ENCODE results near the gene ADAP2. TPM values are rescaled to one million over a fixed set of nuclear protein-coding genes. Genes with fewer than 3 reads are reported as not detected.
"Not testable (repeated sequence)": the region's sequence is repeated elsewhere in the genome, so short reads cannot be mapped to it uniquely, and the experiment has no call there.

ADAP2 gene
- total and polyA plus RNA-seq, 9 donors, result 4.7 to 17.6 (median 6.0) TPM

DNA sequence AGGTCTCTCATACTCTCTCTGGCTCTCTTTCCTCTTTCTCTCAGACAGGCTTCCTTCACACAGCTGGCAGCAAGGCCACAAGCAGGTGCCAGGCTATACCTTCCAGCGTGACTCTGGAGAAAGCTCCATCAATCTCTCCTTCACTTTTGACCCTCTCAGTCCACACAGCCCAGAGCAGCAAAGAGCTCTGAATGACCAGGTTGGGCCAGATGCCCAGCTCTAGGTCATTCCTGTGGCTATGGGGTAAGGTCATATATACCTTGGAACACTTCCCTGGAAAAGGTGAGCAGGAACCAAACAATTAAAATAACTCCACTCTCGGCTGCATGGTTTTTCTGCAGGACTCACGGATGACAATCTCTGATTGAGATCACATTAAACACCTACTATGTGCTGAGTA is 8.8 kb downstream of the ADAP2 start:
- 77 to 81% (median 77%) methylated on average over 3 of the region's 3 CpGs for WGBS, 3 donors
- Histone ChIP-seq H3K27ac (no peak overlapping the region), H3K27me3 (no peaks in the 10 kb centered on the region), H3K36me3 (no peaks in the 10 kb centered on the region), H3K9me3 (no peaks in the 10 kb centered on the region), H3K4me3 (no peak overlapping the region), H3K4me1 (ENCODE audit: insufficient read depth) (no peaks in the 10 kb centered on the region)
- no peak for DNase-seq
- no peak for TF ChIP-seq EP300 (IDR thresholded peaks at IDR 0.05)
- TF ChIP-seq, protein P1, sequence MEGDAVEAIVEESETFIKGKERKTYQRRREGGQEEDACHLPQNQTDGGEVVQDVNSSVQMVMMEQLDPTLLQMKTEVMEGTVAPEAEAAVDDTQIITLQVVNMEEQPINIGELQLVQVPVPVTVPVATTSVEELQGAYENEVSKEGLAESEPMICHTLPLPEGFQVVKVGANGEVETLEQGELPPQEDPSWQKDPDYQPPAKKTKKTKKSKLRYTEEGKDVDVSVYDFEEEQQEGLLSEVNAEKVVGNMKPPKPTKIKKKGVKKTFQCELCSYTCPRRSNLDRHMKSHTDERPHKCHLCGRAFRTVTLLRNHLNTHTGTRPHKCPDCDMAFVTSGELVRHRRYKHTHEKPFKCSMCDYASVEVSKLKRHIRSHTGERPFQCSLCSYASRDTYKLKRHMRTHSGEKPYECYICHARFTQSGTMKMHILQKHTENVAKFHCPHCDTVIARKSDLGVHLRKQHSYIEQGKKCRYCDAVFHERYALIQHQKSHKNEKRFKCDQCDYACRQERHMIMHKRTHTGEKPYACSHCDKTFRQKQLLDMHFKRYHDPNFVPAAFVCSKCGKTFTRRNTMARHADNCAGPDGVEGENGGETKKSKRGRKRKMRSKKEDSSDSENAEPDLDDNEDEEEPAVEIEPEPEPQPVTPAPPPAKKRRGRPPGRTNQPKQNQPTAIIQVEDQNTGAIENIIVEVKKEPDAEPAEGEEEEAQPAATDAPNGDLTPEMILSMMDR (IDR thresholded peaks at IDR 0.05), result no peak
- no peak for TF ChIP-seq POLR2A (IDR thresholded peaks at IDR 0.05)
- intact Hi-C loops (cut with DNase I), result no loop called here

- 89 to 90% (median 89%) methylated on average over 8 of the region's 8 CpGs for WGBS, 3 donors
- H3K27ac ChIP-seq; H3K4me3 ChIP-seq; H3K4me1 ChIP-seq (ENCODE audit: insufficient read depth); H3K9me3 ChIP-seq; DNase-seq; intact Hi-C loops (cut with DNase I); H3K27me3 ChIP-seq; H3K36me3 ChIP-seq: not testable (repeated sequence)
Measured at GRCh38 chr17:30931582-30931981, 9.8 kb downstream of the ADAP2 start.

DNA sequence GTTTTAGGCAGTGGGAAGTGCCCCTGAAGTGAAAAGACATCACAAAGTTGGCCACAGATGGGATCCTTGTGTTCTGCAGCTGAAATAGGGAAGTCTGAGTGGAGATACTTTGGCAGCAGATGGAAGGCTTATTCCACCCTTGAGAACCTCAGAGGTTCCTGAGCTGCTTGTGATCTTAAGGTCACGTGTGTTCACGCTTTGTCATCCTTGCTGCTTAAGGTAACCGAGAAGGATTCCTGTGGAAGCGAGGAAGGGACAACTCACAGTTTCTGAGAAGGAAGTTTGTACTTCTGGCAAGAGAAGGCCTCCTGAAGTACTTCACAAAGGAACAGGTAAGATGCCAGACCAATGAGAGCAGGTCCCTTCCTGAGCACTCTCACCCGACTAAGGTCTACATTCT is 12.2 kb downstream of the ADAP2 start:
- Histone ChIP-seq H3K9me3 (no peaks in the 10 kb centered on the region), H3K27me3 (no peaks in the 10 kb centered on the region), H3K27ac (no peak overlapping the region), H3K4me3 (no peak overlapping the region), H3K36me3 (no peaks in the 10 kb centered on the region), H3K4me1 (ENCODE audit: insufficient read depth) (no peaks in the 10 kb centered on the region)
- TF ChIP-seq EP300 (IDR thresholded peaks at IDR 0.05), result no peak
- TF ChIP-seq POLR2A (IDR thresholded peaks at IDR 0.05), result no peak
- TF ChIP-seq, protein P1 (IDR thresholded peaks at IDR 0.05), result no peak
- 73 to 80% (median 78%) methylated on average over 5 of the region's 5 CpGs for WGBS, 3 donors
- no peak for DNase-seq
- intact Hi-C loops (cut with DNase I), result no loop called here

GRCh38 chr17:30939051-30939689 is 17.4 kb downstream of the ADAP2 start:
- H3K36me3 ChIP-seq, result no peaks in the 10 kb centered on the region
- intact Hi-C loops (cut with DNase I), result no loop called here
- no peaks in the 10 kb centered on the region for H3K9me3 ChIP-seq
- TF ChIP-seq POLR2A (IDR thresholded peaks at IDR 0.05) (no peak), EP300 (IDR thresholded peaks at IDR 0.05) (no peak)
- TF ChIP-seq, protein P1 (IDR thresholded peaks at IDR 0.05), result no peak
- H3K4me3 ChIP-seq, result no peak overlapping the region
- H3K4me1 ChIP-seq (ENCODE audit: insufficient read depth), result no peaks in the 10 kb centered on the region
- no peak for DNase-seq
- H3K27ac ChIP-seq, result no peak overlapping the region
- 74 to 83% (median 80%) methylated on average over 13 of the region's 13 CpGs for WGBS, 3 donors
- H3K27me3 ChIP-seq, result no peaks in the 10 kb centered on the region

DNA sequence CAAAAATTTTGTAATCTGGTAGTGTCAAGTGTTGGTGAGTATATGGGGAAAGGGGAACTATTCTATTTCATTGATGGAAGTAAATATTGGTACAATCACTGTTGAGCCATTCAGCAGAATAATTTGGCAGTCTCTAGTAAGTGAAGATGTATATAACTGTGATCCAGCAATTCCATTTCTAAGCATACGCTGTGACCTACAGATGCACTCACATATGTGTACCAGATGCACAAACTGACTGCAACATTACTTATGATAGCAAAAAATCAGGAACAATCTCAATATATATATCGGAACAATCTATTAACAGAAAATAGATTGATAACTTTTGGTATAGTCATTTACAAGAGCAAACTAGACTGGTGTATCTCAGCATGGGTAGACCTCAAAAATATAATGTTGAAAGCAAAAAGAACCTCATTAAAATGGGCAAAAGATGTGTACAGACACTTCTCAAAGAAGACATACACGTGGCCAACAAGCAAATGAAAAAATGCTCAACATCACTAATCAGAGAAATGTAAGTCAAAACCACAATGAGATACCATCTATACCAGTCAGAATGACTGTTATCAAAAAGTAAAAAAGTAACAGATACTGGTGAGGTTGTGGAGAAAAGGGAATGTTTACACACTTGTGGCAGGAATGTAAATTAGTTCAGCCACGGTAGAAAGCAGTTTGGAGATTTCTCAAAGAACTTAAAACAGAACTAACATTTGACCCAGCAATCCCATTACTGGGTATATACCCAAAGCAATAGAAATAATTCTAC is 20.7 kb downstream of the ADAP2 start:
- Histone ChIP-seq H3K4me1 (ENCODE audit: insufficient read depth) (no peaks in the 10 kb centered on the region), H3K27ac (no peak overlapping the region), H3K36me3 (no peaks in the 10 kb centered on the region), H3K9me3 (no peaks in the 10 kb centered on the region), H3K4me3 (no peak overlapping the region), H3K27me3 (no peaks in the 10 kb centered on the region)
- TF ChIP-seq, protein P1 (IDR thresholded peaks at IDR 0.05), result no peak
- TF ChIP-seq EP300 (IDR thresholded peaks at IDR 0.05), result no peak
- intact Hi-C loops (cut with DNase I), result no loop called here
- WGBS, 3 donors, result 59 to 65% (median 60%) methylated on average over 4 of the region's 4 CpGs
- DNase-seq, result no peak

Data from ovary (tissue), 9 donors.